Stomach (tissue), 9 donors: ENCODE data around the gene RAB22A. TPM values are rescaled to one million over a fixed set of nuclear protein-coding genes. Genes with fewer than 3 reads are reported as not detected.
A peak's percentile ranks its signal among the peaks of the same experiment; 100 is the strongest.

Experiments used
- DNase-seq, 2 donors: peaks; one replicate each; pipeline versions ENCODE4 v3.0.0 to v3.0.0-alpha.2; 2013 to 2019
- H3K27ac ChIP-seq, 5 donors: fragments of 200-600 bp in 4 of 5; sonication (generic) in 4 of 5; one replicate each; pipeline ENCODE4 v1.5.1; 2013 to 2019; ENCODE audit warnings: mild to moderate bottlenecking in 1 of 5, moderate library complexity in 1 of 5
- H3K27me3 ChIP-seq, 3 donors: fragments of 200-600 bp; sonication (generic); one replicate each; pipeline ENCODE4 v1.5.1; 2017 to 2019; ENCODE audit warnings: mixed run types in 1 of 3
- H3K36me3 ChIP-seq, 4 donors: fragments of 200-600 bp; sonication (generic); 1 replicate in 3 of 4; 2 replicates in 1 of 4; pipeline ENCODE4 v1.5.1; 2016 to 2019
- H3K4me1 ChIP-seq, 4 donors: fragments of 200-600 bp; sonication (generic); one replicate each; pipeline ENCODE4 v1.5.1; 2016 to 2019
- H3K4me3 ChIP-seq, 4 donors: fragments of 200-600 bp; sonication (generic) in 3 of 4; one replicate each; pipeline ENCODE4 v1.5.1; 2016 to 2019; ENCODE audit warnings: mild to moderate bottlenecking in 1 of 4
- H3K9me3 ChIP-seq, 4 donors: fragments of 200-600 bp; sonication (generic); one replicate each; pipeline ENCODE4 v1.5.1; 2016 to 2019
- EP300 ChIP-seq: sonication (generic); formaldehyde crosslinking; IDR thresholded peaks from one replicate; pipeline ENCODE4 v1.6.1; 2017; ENCODE audit warnings: antibody characterized with exemption
- POLR2A ChIP-seq, 4 donors: fragments of 450-650 bp; IDR thresholded peaks; one replicate each; pipeline ENCODE4 v1.6.1; 2016; ENCODE audit warnings: antibody characterized with exemption in 4 of 4, control low read depth in 2 of 4, mild to moderate bottlenecking in 1 of 4, moderate library complexity in 1 of 4
- POLR2AphosphoS5 ChIP-seq, 3 donors: sonication (generic); formaldehyde crosslinking; IDR thresholded peaks; one replicate each; pipeline ENCODE4 v1.6.1; 2016; ENCODE audit warnings: antibody characterized with exemption in 3 of 3
- WGBS, 5 donors: extraction: QIAGEN DNeasy Blood & Tissue Kit in 3 of 5; methylation state at CpG; one replicate each; pipeline versions ENCODE4 v1.1.5 to v1.1.7; 2013 to 2018; 5-methylcytosine and 5-hydroxymethylcytosine counted together
- intact Hi-C: fragments of 100-400 bp; cut with DNase I; formaldehyde crosslinking; loops from one replicate; pipeline ENCODE4 v1.15.1; 2023; ENCODE audit warnings: low total_unique reads
- polyA plus RNA-seq, 3 donors: library from polyadenylated mRNA; stranded (reverse); fragments of 200-250 nt; gene quantifications; one replicate each; pipeline ENCODE4 v1.2.3, GENCODE V29; 2013
- total RNA-seq, 5 donors: library from RNA; depleted of rRNA; stranded (reverse); fragments of >200 nt; gene quantifications; one replicate each; pipeline versions ENCODE4 v1.1.0 to v1.2.3, GENCODE V29; 2014 to 2016
- TF ChIP-seq, protein P1 (sequence below), 7 experiments: fragments of 450-650 bp in 4 of 7; fragments of 200-600 bp in 3 of 7; sonication (generic) in 3 of 7; IDR thresholded peaks; one replicate each; pipeline ENCODE4 v1.5.1; 2016 to 2019; ENCODE audit warnings: antibody characterized with exemption in 7 of 7, control low read depth in 2 of 7, mild to moderate bottlenecking in 1 of 7
- donor health status: healthy with polysubstance abuse.
- donor health status: Bipolar disorder and iron deficiency.
- donor health status: healthy.

RAB22A gene
- total and polyA plus RNA-seq, 8 donors: 2.9 to 19.3 (median 8.5) TPM

DNA sequence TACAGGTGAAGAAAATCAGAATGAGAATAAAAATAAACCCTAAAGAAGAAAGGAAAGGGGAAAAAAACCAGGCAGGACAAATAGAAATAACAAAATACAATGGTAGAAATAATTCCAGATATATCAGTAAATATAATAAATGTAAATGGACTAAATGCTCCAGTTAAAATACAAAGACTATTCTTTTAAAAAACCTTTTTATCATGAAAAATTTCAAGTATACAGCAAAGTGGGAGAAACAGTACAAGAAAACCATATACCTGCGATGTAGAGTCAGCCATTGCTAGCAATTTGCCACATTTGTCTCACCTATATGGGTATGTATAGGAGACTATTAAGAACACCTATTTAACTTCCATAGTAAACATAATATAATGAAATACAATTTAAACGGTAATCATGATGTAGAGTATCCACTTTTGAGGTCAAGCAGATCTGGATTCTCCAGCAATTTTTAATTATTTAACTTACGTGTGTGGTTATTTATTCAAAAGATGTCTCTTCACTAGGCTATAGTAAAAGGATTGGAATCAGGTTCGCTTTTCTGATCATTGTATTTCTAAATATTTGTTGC lies 78.6 kb downstream of the RAB22A start:
- Histone ChIP-seq H3K36me3 (peaks cover 0 to 11% (median 0%) of the 10 kb centered on the region in 4 donors), H3K4me3 (peak overlapping the region; percentile 61 to 74 (median 70)), H3K9me3 (no peaks in the 10 kb centered on the region), H3K27ac (peak overlapping the region in 3 of 5 donors; percentile 94 to 98 (median 94)), H3K27me3 (peaks cover 0 to 10% (median 0%) of the 10 kb centered on the region in 3 donors), H3K4me1 (peaks cover 21 to 40% (median 31%) of the 10 kb centered on the region in 4 donors)
- WGBS, 5 donors: 57 to 65% (median 58%) methylated on average over 4 of the region's 4 CpGs
- no peak for TF ChIP-seq POLR2A (IDR thresholded peaks at IDR 0.05)
- TF ChIP-seq, protein P1, sequence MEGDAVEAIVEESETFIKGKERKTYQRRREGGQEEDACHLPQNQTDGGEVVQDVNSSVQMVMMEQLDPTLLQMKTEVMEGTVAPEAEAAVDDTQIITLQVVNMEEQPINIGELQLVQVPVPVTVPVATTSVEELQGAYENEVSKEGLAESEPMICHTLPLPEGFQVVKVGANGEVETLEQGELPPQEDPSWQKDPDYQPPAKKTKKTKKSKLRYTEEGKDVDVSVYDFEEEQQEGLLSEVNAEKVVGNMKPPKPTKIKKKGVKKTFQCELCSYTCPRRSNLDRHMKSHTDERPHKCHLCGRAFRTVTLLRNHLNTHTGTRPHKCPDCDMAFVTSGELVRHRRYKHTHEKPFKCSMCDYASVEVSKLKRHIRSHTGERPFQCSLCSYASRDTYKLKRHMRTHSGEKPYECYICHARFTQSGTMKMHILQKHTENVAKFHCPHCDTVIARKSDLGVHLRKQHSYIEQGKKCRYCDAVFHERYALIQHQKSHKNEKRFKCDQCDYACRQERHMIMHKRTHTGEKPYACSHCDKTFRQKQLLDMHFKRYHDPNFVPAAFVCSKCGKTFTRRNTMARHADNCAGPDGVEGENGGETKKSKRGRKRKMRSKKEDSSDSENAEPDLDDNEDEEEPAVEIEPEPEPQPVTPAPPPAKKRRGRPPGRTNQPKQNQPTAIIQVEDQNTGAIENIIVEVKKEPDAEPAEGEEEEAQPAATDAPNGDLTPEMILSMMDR (IDR thresholded peaks at IDR 0.05): no peak
- no peak for TF ChIP-seq EP300
- TF ChIP-seq POLR2AphosphoS5 (IDR thresholded peaks at IDR 0.05): no peak
- no peak for DNase-seq
- intact Hi-C loops: no loop called here

DNA sequence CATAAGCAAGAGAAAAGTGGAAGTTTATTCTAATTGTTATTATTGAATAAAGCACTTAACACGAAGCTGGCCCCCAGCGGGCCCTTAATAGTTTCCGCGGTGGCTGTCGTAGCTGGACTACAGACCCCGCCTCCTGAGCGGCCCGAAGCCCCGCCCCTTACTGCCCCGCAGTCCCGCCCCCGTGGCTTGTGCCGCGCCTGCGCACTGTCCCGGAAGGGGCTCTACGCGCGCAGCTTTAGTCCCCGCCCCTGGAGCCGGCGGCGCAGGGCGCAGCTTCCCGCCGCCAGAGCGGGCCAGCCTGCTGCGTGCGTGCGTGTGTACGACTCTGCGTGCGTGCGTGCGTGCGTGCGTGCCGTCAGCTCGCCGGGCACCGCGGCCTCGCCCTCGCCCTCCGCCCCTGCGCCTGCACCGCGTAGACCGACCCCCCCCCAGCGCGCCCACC lies 79.4 kb downstream of the RAB22A start, which contains the start of gene VAPB:
VAPB (plus strand) TSS at position 348 of the 442 bp plus-strand sequence. CDS start 231 bp downstream, outside the sequence.
- peak; percentile 97 to 99 for DNase-seq
- H3K27ac ChIP-seq: peak within 1 kb of the TSS; percentile 94 to 98 (median 94)
- peaks cover 25 to 48% (median 36%) of the 10 kb centered on the region in 4 donors for H3K4me1 ChIP-seq
- WGBS, 5 donors: 0 to 1% (median 1%) methylated on average over 12 to 51 of the region's 51 CpGs
- peaks cover 0 to 10% (median 0%) of the 10 kb centered on the region in 3 donors for H3K27me3 ChIP-seq
- H3K9me3 ChIP-seq: no peaks in the 10 kb centered on the region
- intact Hi-C loops: no loop called here
- no peak for TF ChIP-seq POLR2A (IDR thresholded peaks at IDR 0.05)
- TF ChIP-seq, protein P1 (IDR thresholded peaks at IDR 0.05): no peak
- peak; percentile 96 for TF ChIP-seq POLR2AphosphoS5 (IDR thresholded peaks at IDR 0.05)
- TF ChIP-seq EP300: no peak
- peaks cover 0 to 11% (median 0%) of the 10 kb centered on the region in 4 donors for H3K36me3 ChIP-seq
- peak within 1 kb of the TSS; percentile 61 to 74 (median 70) for H3K4me3 ChIP-seq

DNA sequence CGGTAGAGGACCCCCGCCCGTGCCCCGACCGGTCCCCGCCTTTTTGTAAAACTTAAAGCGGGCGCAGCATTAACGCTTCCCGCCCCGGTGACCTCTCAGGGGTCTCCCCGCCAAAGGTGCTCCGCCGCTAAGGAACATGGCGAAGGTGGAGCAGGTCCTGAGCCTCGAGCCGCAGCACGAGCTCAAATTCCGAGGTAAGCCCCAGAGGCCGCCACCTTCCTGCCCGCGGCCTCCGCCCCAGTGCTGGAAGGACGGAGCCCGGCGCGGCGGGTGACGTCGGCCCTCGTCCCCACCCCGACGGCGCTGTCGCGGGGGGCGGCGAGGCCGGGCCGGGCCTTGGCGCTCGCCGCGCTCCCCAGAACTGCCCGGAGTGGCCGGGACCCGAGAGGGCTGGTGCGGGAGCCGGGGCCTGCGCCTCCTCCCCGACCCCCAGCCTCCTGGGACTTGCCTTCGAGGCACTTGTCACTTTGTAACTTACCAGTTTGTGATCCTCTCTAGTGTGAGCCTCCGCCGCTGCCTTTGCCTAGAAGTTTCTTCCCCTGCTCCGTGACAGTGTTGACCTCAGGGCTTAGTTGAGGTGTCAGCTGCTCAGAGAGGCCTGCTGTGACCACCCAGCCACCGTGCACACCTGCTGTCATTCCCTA lies 79.9 kb downstream of the RAB22A start:
- intact Hi-C loops: no loop called here

More for the DNA sequence above, 79.9 kb downstream of the RAB22A start:
- TF ChIP-seq POLR2AphosphoS5 (IDR thresholded peaks at IDR 0.05) (no peak), POLR2A (IDR thresholded peaks at IDR 0.05) (no peak), EP300 (no peak)
- TF ChIP-seq, protein P1 (IDR thresholded peaks at IDR 0.05): no peak
- H3K9me3 ChIP-seq: no peaks in the 10 kb centered on the region
- peaks cover 0 to 11% (median 0%) of the 10 kb centered on the region in 4 donors for H3K36me3 ChIP-seq
- peaks cover 0 to 6% (median 0%) of the 10 kb centered on the region in 3 donors for H3K27me3 ChIP-seq
- H3K4me3 ChIP-seq: peak overlapping the region; percentile 61 to 74 (median 70)
- 0 to 1% (median 0%) methylated on average over 11 to 56 of the region's 56 CpGs for WGBS, 5 donors
- peak overlapping the region; percentile 94 to 98 (median 94) for H3K27ac ChIP-seq
- peaks cover 25 to 53% (median 39%) of the 10 kb centered on the region in 4 donors for H3K4me1 ChIP-seq
- DNase-seq: peak; percentile 42 to 82
